NCI-H226 (cell line): ENCODE results near the gene CLPTM1L.
"Not testable (repeated sequence)": the region's sequence is repeated elsewhere in the genome, so short reads cannot be mapped to it uniquely, and the experiment has no call there.

Experiments
- DNase-seq: peaks from one replicate; pipeline ENCODE4 v3.0.0-alpha.2; 2015

The CLPTM1L gene

DNA sequence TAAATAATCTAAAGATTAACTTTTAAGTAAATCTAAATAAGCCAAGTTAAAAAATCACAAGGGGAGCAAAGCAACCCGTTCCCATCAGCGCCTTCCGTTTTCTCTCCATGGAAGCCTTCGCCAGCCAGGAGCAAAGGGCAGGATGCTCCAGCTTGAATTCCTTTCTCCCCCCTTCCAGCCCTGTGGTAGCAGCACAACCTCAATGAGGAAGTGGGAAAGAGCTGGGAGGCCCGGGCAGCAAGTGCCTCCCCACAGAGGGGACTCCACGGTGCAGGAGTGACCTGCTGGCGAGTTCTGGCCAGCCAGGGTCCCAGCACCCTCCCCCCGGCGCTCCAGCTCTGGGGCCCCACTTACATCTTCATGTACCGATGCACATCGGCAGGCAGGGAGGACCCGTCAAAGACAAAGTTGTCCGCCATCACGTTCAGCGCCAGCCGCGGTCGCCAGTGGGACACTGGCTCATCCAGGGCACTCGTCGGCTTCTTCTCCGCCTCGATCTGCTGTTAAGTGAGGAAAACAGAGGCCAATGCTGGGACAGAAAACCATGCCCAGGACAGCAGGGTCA lies 6.3 kb downstream of the CLPTM1L start:
- no peak for DNase-seq

- no peak for DNase-seq
Observed at GRCh38 chr5:1338196-1338490, 6.8 kb downstream of the CLPTM1L start.

DNA sequence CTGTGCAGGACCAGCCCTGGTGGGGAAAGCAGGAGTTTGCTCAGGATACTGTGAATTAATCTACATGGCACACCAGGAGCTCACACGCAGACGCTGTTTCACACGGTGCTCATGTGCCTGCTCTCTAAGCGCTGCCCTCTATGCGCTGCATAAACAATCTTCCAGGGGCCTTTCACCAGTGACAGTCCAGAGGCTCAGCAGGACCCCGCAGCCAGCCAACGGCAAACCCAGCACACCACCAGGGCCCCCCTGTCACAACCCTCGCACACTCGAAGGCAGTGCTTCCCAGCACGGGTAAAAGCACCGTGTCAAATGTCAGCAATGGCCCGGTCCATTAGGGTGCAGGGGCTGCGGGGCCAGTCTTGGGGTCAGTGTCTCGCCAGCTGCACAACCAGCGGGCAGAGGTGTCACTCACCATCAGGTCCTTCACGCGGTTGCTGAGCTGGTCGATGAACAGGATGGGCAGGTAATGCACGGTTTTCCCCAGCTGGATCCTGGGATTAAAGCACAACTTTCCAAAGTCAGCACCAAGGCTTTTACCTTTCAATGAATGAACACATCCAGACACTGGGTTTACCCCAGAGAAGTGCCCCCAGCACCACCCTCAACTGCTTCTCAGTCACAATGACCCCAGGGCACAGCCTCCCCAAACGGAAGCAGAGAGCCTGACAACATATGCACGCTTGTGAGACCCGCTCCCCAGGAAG lies 7.3 kb downstream of the CLPTM1L start:
- DNase-seq, result no peak

GRCh38 chr5:1336749-1337488 lies 8.0 kb downstream of the CLPTM1L start:
- no peak for DNase-seq

DNA sequence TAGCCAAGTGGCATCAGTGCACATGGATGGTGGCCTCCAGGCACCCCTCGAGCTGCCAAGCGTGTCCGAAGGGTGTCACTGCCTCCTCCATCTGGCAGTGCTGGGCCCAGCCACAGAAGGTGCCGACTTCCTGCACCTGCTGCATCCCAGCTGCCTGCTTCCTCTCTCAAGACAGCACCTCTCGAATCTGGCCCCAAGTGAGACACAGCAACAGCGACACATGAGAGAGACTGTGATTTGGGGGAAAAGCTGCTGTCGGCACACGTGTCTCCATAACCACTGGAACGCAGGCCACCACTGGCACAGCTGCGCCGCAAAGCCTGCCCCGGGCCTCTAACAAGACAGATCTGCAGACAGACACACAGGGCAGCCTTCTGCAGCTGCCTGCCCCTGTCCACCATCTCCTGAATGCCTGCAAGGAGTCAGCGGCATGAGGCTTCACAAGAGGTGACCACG lies 8.8 kb downstream of the CLPTM1L start:
- DNase-seq, result no peak

GRCh38 chr5:1335540-1336095 lies 9.3 kb downstream of the CLPTM1L start:
- DNase-seq, result no peak

DNA sequence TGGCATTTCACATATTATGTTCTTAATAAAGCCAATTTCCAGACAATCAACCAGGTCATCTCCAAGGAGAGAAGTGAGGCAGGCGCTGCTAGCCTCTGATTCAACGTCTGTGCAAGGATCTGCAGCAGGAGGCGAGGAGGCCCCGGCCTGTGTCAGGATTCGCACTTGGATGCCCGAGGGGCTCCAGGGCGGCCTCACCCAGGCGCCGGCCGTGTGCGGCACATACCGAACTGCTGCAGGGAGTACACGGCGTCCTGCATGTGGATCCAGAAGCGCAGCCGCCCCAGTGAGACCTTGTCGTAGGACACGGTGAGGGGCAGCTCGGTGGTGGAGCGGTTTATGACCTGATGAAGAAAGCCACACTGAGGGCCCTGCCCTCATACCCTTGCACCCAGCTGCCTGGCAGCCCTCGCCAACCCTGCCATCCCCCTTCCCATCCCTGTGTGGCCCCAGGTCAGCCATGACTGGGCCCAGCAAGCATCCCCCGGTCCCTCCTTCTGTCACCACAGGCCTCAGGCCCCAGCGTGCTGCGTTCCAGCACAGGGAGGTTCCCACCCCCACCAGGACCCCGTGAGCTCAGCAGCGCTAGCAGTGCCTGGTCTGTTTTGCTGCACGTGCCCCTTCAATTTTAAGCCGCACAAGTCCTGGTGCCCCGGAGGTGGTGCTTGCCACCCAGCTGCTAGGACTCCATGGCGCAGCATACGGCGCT lies 9.9 kb downstream of the CLPTM1L start:
- DNase-seq, result no peak

GRCh38 chr5:1333986-1334385 lies 10.9 kb downstream of the CLPTM1L start:
- DNase-seq, result no peak

GRCh38 chr5:1333286-1333685 lies 11.6 kb downstream of the CLPTM1L start:
- not testable (repeated sequence) for DNase-seq

- no peak for DNase-seq
Observed at GRCh38 chr5:1332461-1333001, 12.4 kb downstream of the CLPTM1L start.

DNA sequence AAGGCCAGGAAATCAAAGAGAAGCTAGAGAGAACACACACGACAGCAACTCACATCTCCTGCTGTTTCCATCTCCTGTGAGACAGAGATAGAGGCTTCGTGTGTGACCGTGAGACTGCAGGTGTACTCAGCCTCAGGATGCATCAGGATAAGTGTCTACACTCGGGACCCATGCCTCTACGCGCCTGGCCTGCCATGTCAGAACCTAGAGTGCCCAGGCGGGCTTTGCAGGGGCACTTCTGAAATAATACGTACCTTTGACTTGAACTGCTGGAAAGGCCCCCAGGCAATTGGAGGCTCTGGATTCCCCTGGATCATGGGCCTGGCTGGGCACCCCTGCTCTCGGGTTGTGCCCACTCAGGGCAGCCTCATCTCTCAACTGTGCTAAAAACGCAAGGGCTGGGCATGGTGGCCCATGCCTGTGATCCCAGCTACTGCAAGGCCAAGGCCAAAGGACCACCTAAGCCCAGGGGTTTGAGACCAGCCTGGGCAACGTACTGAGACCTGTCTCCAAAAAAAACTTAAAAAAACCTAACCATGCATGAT lies 13.0 kb downstream of the CLPTM1L start:
- no peak for DNase-seq

DNA sequence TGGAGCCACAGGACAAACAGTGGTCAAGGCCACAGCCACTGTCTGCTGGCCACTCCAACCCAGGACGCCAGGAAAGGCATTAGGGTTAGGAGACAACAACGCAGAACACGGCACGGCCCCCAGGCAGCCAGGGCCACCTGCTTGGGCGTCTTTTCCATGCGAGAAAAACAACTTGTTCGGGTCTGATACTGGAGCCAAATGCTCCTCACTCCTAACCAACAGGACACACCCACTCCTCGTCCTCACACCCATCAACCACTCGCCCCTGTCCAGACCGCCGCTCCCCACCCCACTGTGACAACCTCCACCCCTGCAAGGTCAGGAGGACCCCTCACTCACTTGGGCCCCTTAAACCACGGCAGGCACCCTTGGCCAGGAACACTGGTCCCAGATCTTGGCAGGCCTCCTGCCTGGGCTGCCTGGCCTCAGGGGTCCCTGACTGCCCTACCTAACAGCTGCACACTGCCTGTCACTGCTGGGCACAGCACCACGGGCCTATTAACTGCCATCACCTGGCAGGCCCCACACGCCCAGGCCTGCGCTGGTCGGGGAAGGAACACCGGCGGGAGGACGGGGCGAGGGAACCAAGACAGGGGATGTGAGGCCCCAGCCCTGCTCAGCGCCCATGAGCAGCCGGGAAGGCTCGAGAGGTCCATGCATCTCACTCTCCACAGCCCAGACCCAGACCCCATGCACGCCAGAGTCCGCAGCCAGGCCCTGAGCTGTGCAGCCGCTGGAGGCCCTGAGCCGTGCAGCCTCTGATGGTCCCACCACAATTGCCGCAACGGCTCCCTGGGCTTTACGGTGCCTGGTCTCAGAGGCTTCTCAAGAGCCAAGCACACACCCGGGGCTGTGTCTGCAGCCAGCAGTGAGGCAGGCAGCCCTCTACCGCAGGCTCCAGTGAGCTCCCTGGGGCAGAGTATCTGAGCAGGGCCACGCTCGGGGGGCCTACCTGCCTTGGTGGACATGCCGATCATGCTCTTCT lies 13.8 kb downstream of the CLPTM1L start:
- DNase-seq, result no peak

DNA sequence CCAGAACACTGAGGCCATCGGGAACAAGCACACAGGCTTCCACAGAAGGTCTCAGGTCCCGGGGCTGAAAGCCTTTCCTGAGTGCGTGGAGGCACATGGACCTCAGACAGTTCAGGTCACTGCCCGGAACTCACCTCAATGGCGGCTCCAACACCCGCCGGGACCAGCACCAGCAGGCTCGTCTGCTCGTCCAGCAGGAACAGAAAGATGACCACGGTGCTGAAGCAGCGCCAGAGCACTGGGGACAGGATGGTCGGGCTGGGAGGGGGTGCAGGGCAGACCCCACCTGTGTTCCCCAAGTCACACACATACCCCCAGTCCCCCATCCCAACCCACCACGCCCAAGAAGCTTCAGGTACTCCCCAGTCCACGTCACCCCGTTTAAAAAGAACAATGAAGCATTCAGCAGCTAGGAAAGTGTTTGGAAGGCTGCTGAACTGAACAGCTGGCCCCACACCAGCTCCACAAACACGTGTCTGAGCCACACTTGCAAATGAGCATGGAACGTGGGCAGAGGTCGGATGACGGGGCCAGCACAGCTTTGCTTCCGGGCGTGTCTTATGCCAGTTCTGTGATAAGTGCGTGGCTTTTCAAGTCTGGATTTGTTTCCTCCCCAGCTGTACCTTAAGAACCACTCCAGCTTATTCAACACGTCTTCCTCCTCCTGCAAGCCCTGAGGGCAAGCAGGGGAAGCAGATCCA lies 14.6 kb downstream of the CLPTM1L start:
- no peak for DNase-seq

DNA sequence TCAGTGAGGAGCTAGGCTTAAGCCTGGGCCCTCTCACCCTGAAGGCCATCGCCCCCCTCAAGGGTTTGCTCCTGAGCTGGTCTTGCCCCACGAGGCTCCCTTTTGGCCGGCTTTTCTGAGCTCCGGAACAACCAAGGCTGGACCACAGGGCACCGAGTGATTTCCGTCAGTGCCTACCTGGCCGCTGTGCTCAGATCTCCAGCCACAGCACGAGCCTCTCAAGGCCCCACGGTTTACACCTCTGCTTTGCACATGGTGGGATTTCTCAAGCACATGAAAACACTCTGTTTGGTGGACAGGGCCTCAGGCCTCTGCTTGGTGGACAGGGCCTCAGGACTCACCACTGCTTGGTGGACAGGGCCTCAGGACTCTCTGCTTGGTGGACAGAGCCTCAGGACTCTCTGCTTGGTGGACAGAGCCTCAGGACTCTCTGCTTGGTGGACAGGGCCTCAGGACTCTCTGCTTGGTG lies 15.8 kb downstream of the CLPTM1L start:
- no peak for DNase-seq

GRCh38 chr5:1328237-1329110 lies 16.4 kb downstream of the CLPTM1L start:
- peak; percentile 70 for DNase-seq

- DNase-seq, result peak; percentile 45
Observed at GRCh38 chr5:1326901-1327756, 17.8 kb downstream of the CLPTM1L start.

- not testable (repeated sequence) for DNase-seq
Observed at GRCh38 chr5:1326532-1326875, 18.4 kb downstream of the CLPTM1L start.

GRCh38 chr5:1325870-1326531 lies 18.9 kb downstream of the CLPTM1L start:
- peak; percentile 65 for DNase-seq
